Ishikawa (cell line): ENCODE measurements around the gene APLF.
A peak's percentile ranks its signal among the peaks of the same experiment; 100 is the strongest.

Experiments used
- CEBPB ChIP-seq: IDR thresholded peaks from 2 replicates; pipeline ENCODE4 v1.6.1; 2012
- CREB1 ChIP-seq: IDR thresholded peaks from 2 replicates; pipeline ENCODE4 v1.6.1; 2012; ENCODE audit warnings: low read depth
- EGR1 ChIP-seq: IDR thresholded peaks from 2 replicates; pipeline ENCODE4 v1.6.1; 2012
- EP300 ChIP-seq: IDR thresholded peaks from 2 replicates; pipeline ENCODE4 v1.6.1; 2012; ENCODE audit warnings: borderline replicate concordance
- FOXM1 ChIP-seq: IDR thresholded peaks from 2 replicates; pipeline ENCODE4 v1.6.1; 2012; ENCODE audit warnings: low read depth, borderline replicate concordance
- MAX ChIP-seq: IDR thresholded peaks from 2 replicates; pipeline ENCODE4 v1.6.1; 2012
- NFIC ChIP-seq: IDR thresholded peaks from 2 replicates; pipeline ENCODE4 v1.6.1; 2012
- RAD21 ChIP-seq: IDR thresholded peaks from 2 replicates; pipeline ENCODE4 v1.6.1; 2012; ENCODE audit warnings: low read depth
- REST ChIP-seq: IDR thresholded peaks from 2 replicates; pipeline ENCODE4 v1.6.1; 2012; ENCODE audit warnings: low read depth, mild to moderate bottlenecking
- TAF1 ChIP-seq: IDR thresholded peaks from 2 replicates; pipeline ENCODE4 v1.6.1; 2012; ENCODE audit warnings: low read depth, mild to moderate bottlenecking
- TCF12 ChIP-seq: IDR thresholded peaks from 2 replicates; pipeline ENCODE4 v1.6.1; 2012; ENCODE audit warnings: low read depth
- TEAD4 ChIP-seq: IDR thresholded peaks from 2 replicates; pipeline ENCODE4 v1.6.1; 2012
- USF1 ChIP-seq: IDR thresholded peaks from 2 replicates; pipeline ENCODE4 v1.6.1; 2012
- YY1 ChIP-seq: IDR thresholded peaks from 2 replicates; pipeline ENCODE4 v1.6.1; 2012; ENCODE audit warnings: low read depth
- ZBTB7A ChIP-seq: IDR thresholded peaks from 2 replicates; pipeline ENCODE4 v1.6.1; 2012; ENCODE audit warnings: low read depth

Gene APLF

GRCh38 chr2:68591225-68591624, 123.8 kb downstream of the APLF start:
- TF ChIP-seq TAF1 = no peak
- TF ChIP-seq REST = no peak
- no peak for TF ChIP-seq EP300
- no peak for TF ChIP-seq ZBTB7A
- TF ChIP-seq CREB1 = no peak
- no peak for TF ChIP-seq EGR1
- no peak for TF ChIP-seq RAD21
- TF ChIP-seq CEBPB = no peak
- TF ChIP-seq TCF12 = no peak
- TF ChIP-seq YY1 = no peak

- TF ChIP-seq ZBTB7A = no peak
- TF ChIP-seq CREB1 = no peak
- no peak for TF ChIP-seq USF1
- TF ChIP-seq TEAD4 = no peak
- no peak for TF ChIP-seq TAF1
- no peak for TF ChIP-seq NFIC
- no peak for TF ChIP-seq REST
- TF ChIP-seq RAD21 = no peak
- no peak for TF ChIP-seq CEBPB
- no peak for TF ChIP-seq MAX
- TF ChIP-seq YY1 = no peak
- TF ChIP-seq FOXM1 = no peak
- TF ChIP-seq TCF12 = no peak
- no peak for TF ChIP-seq EGR1
Observed at GRCh38 chr2:68594041-68594440, 126.7 kb downstream of the APLF start.

GRCh38 chr2:68594674-68595492, 127.5 kb downstream of the APLF start:
- peak; percentile 52 for TF ChIP-seq RAD21
- no peak for TF ChIP-seq FOXM1

- TF ChIP-seq TEAD4 (no peak), TAF1 (no peak), NFIC (no peak), USF1 (no peak)
Observed at GRCh38 chr2:68603059-68603458, 135.7 kb downstream of the APLF start.

- TF ChIP-seq TEAD4 = no peak
- TF ChIP-seq TAF1 = no peak
- TF ChIP-seq RAD21 = no peak
- no peak for TF ChIP-seq YY1
- TF ChIP-seq CREB1 = no peak
- no peak for TF ChIP-seq EP300
- TF ChIP-seq REST = no peak
Observed at GRCh38 chr2:68604077-68604476, 136.7 kb downstream of the APLF start.
